HG03025 (cell line): Measurements from ENCODE around the gene CHCHD6.

Source experiments
- ATAC-seq: cut with Tn5 transposase; IDR thresholded peaks from one replicate; pipeline ENCODE4 v1.9.1; 2021; ENCODE audit warnings: mild to moderate bottlenecking, moderate library complexity; ENCODE audit not compliant: unreplicated experiment, low FRiP score

The CHCHD6 gene

GRCh38 chr3:126854666-126855065 is 150.6 kb downstream of the CHCHD6 start:
- no peak for ATAC-seq

GRCh38 chr3:126855374-126855773 is 151.3 kb downstream of the CHCHD6 start:
- ATAC-seq, result no peak

GRCh38 chr3:126857928-126858327 is 153.9 kb downstream of the CHCHD6 start:
- no peak for ATAC-seq

DNA sequence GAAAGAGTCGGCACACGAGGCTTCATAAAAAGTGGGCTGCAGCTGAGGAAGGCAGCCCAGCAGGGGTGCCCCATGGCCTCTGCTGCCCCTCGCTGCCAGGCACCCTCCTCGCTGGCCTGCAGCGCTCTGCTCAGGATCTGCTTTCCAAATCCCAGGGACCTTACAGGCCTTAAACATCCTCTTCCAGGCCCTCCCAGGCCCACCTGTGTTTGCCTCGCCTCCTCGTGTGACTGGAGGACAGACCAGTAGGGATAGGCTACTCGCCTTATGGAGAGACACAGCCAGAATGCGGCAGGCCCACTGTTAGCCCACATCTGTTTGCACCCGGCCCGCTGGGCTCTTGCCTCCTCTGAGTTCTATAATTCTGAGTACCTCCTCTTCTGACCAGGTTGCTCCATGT is 154.4 kb downstream of the CHCHD6 start:
- ATAC-seq, result no peak

GRCh38 chr3:126858887-126859286 is 154.8 kb downstream of the CHCHD6 start:
- ATAC-seq, result no peak

DNA sequence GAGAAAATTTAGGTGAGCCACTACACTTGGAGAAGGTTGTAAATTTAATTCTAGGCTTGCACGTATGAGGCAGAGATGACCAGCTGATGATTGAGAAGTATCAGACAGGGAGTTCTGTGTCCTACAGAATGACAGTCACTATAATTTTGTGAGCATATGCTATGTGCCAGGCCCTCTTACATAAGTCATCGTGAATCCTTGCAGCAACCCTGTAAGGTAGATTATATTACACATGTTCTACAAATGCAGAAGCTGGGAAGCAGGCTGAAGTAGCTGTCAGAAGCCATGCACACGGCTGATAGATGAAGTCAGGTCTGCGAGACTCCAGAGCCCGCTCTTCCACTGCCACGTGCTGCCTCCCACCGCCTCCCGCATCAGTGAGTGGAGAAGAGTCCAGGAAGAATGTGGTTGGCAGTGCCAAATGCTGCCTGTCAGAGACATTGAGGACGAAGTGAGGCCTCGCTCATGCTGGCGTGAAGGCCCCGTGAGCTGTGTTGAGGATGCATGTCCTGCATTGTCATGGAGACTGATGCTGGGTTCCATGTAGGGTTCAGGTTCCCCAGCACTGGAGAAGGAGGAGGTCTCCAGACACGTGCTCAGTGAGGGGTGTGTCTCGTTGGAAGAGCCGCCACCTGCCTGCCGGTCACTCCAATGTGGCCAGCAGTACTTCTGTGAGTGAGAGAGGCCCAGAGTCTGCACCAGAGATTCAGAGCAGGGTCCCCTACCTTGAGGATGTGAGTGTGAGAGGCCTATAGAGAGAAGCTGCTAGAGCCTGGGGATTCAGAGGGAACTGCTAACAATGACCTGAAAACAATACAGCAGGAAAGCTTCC is 155.6 kb downstream of the CHCHD6 start:
- no peak for ATAC-seq

DNA sequence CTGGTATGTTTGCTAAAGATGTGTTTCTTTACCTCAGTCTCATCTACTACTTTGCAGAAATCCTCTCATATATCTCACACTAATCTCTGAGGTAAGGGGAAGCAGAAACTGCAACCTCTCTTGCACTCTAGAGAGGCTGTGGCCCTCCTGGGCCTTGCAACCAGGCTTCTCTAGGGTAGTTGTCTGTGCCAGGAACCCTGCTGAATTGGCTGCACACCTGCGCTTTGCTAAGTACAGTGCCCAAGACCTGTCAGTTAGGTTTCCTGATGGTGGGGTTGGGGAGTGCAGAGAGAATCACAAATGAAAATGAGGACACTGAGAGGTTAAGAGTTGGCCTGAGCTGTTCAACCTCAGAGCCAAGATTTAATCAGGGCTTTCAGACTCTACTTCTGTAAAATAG is 161.7 kb downstream of the CHCHD6 start:
- no peak for ATAC-seq

- ATAC-seq, result no peak
Observed at GRCh38 chr3:126866175-126866759, 162.2 kb downstream of the CHCHD6 start.

DNA sequence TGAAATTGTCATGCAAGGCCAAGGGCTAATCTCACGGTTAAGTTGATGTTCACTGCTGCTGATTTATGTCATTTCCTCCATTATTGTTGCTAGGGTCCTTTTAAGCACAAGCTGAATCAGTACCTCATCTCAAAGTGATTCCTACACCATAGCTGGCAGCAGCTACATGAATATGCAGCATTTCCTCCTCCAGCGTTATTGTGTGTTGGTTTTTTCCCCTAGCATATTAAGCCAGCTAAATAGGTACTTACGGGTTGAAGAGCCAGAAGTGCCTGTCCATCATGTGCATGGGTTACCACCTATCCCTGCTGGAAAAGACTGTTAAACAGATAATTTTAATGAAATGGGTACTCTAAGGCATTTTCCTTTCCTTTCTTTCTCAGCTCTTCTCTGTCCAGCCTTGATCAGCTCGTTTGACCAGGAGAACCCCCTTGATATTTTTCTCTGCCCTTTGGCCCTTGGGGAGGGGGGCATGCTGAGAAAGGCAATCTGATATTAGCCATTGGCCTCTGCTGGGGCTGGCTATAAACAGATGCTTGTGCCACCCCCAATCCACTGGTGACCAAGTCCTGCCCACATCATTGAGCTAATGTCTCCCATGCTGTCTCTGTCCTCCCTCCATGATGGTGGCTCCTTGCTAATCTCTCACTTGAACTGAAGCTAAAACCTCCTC is 163.3 kb downstream of the CHCHD6 start:
- no peak for ATAC-seq

- ATAC-seq, result no peak
Observed at GRCh38 chr3:126867863-126868200, 163.8 kb downstream of the CHCHD6 start.

- ATAC-seq, result no peak
Observed at GRCh38 chr3:126870608-126871210, 166.7 kb downstream of the CHCHD6 start.

GRCh38 chr3:126872701-126873342 is 168.8 kb downstream of the CHCHD6 start:
- ATAC-seq, result no peak

DNA sequence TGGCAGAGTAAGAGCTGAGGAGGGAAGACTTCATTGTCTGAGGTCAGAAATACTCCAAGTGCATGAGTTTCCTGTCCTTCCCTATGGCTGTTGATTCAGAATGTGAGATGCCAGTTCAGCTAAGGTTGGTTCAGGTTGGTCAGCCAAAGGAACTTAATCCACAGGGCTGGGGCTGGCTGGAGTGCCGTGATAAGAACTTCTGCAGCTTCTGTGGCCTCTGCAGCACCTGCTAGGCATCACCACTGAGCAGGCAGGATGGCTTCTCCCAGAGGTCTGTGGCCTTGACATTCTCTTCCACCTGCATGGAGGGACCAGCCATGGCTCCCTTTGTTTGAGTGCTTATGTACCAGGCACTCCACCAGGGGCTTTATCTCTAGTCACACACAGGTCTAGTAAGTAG is 169.4 kb downstream of the CHCHD6 start:
- no peak for ATAC-seq

- no peak for ATAC-seq
Observed at GRCh38 chr3:126878664-126879063, 174.6 kb downstream of the CHCHD6 start.

DNA sequence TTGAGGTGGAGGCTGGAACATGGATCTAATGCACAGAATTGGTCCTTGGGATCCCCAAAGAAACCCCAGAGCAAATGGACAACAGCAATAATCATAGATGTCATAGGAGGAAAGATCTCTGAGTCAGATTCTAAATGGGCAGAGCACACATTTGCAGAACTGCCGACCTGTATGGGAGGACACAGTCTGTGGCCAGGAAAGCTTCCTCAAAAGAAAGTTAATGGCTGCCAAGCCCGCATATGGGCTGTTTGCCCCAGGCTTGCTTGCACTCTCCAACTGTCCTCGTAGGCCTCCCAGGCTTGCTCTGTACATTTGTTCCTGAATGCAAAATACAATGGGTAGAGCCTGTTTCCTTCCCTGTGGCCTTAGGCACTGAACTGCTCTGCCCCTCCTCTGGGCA is 176.9 kb downstream of the CHCHD6 start:
- no peak for ATAC-seq

GRCh38 chr3:126881861-126882260 is 177.8 kb downstream of the CHCHD6 start:
- ATAC-seq, result no peak

DNA sequence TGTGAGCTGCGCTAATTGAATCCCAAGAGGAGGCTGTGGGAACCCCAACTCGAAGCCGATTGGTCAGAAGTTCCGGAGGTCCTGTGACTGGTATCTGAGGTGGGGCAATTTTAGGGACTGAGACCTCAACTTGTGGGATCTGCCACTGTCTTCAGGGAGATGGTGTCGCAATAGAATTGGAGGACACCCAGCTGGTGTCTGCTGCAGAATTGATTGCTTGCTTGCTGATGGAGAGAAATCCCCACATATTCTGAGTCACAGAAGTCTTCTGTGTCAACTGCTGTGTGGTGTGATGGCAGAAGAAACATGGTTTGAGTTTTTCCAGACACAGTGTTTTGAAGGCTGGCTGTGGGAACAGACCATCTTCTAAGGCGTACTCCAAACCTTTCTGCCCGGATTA is 179.2 kb downstream of the CHCHD6 start:
- no peak for ATAC-seq

- ATAC-seq, result no peak
Observed at GRCh38 chr3:126885425-126885824, 181.4 kb downstream of the CHCHD6 start.

- no peak for ATAC-seq
Observed at GRCh38 chr3:126886217-126886616, 182.2 kb downstream of the CHCHD6 start.

- ATAC-seq, result no peak
Observed at GRCh38 chr3:126887686-126888085, 183.6 kb downstream of the CHCHD6 start.

DNA sequence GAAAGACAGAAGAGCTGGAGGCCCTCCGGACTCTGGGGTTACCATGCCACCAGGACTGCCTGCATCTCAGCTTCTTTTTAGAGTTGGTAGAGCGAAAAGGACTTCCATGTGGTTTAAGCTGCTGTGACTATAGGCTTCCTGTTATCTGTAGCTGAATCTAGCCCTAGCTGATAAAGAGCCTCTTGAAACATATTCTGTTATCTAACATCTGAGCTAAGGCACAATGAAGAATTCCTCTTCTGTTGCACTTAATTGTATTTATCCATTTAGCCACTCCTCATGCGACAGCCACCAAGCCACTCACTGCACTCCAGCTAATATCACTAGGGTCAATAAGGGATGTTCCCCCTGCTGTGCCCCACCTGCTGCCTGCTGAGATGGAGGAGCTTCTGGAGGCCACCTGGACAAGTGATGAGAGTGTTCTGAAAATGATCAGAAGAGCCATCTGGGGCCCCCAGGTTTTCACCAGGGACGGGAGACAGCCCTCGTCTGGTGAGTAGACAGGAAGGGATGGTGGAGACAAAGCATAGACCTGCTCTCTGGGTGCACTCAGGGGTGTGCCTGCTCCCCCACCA is 184.2 kb downstream of the CHCHD6 start:
- no peak for ATAC-seq
